OCI-M2 (cell line): ENCODE results near the gene CRYL1.

Source experiments
- DNase-seq: peaks from one replicate; lab custom pipeline; 2025; ENCODE audit not compliant: unreplicated experiment; lab: John Stamatoyannopoulos, UW

Gene CRYL1

GRCh38 chr13:20402881-20403280, 122.8 kb downstream of the CRYL1 start:
- DNase-seq, result no peak

GRCh38 chr13:20401931-20402856, 123.5 kb downstream of the CRYL1 start:
- DNase-seq, result no peak

GRCh38 chr13:20401531-20401930, 124.1 kb downstream of the CRYL1 start:
- DNase-seq, result no peak

GRCh38 chr13:20400774-20401173, 124.9 kb downstream of the CRYL1 start:
- no peak for DNase-seq

- DNase-seq, result no peak
These were observed 125.7 kb downstream of the CRYL1 start for GRCh38 chr13:20399961-20400360.

GRCh38 chr13:20399515-20399914, 126.1 kb downstream of the CRYL1 start:
- DNase-seq, result no peak

- DNase-seq, result no peak
These were observed 127.2 kb downstream of the CRYL1 start for GRCh38 chr13:20398459-20398858.

- no peak for DNase-seq
These were observed 127.8 kb downstream of the CRYL1 start for GRCh38 chr13:20397896-20398295.

- DNase-seq, result no peak
These were observed 130.4 kb downstream of the CRYL1 start for GRCh38 chr13:20395061-20395916.

- DNase-seq, result no peak
These were observed 131.2 kb downstream of the CRYL1 start for GRCh38 chr13:20394506-20394905.

GRCh38 chr13:20394169-20394501, 131.5 kb downstream of the CRYL1 start:
- no peak for DNase-seq

- no peak for DNase-seq
These were observed 132.1 kb downstream of the CRYL1 start for GRCh38 chr13:20393273-20394168.

GRCh38 chr13:20392530-20392929, 133.1 kb downstream of the CRYL1 start:
- DNase-seq, result no peak

- DNase-seq, result no peak
These were observed 133.8 kb downstream of the CRYL1 start for GRCh38 chr13:20391597-20392452.

GRCh38 chr13:20390526-20391175, 135.0 kb downstream of the CRYL1 start:
- DNase-seq, result no peak

- no peak for DNase-seq
These were observed 135.7 kb downstream of the CRYL1 start for GRCh38 chr13:20389696-20390525.

- no peak for DNase-seq
These were observed 137.5 kb downstream of the CRYL1 start for GRCh38 chr13:20388184-20388583.

GRCh38 chr13:20387441-20387971, 138.2 kb downstream of the CRYL1 start:
- no peak for DNase-seq
